GM18867 (cell line): Measurements from ENCODE around the gene LCN15.
"Not testable (repeated sequence)": the region's sequence is repeated elsewhere in the genome, so short reads cannot be mapped to it uniquely, and the experiment has no call there.

Source experiments
- ATAC-seq: cut with Tn5 transposase; IDR thresholded peaks from one replicate; pipeline ENCODE4 v1.9.1; 2021; ENCODE audit warnings: mild to moderate bottlenecking, moderate library complexity; ENCODE audit not compliant: unreplicated experiment

LCN15 gene

GRCh38 chr9:136794281-136794999 is 30.1 kb upstream of the LCN15 start:
- no peak for ATAC-seq

- ATAC-seq, result no peak
Observed at GRCh38 chr9:136793086-136793946, 29.0 kb upstream of the LCN15 start.

- ATAC-seq, result no peak
Observed at GRCh38 chr9:136792321-136793085, 28.2 kb upstream of the LCN15 start.

- peak; percentile 14 for ATAC-seq
Observed at GRCh38 chr9:136791516-136792276, 27.4 kb upstream of the LCN15 start.

GRCh38 chr9:136790640-136791515 is 26.6 kb upstream of the LCN15 start, which contains the start of gene TMEM141:
TSS of gene TMEM141 (plus strand) at chr9:136791344. CDS start at chr9:136791371, 27 bp downstream.
- ATAC-seq, result peak; percentile 82

- ATAC-seq, result no peak
Observed at GRCh38 chr9:136789523-136789937, 25.2 kb upstream of the LCN15 start.

- not testable (repeated sequence) for ATAC-seq
Observed at GRCh38 chr9:136788644-136789522, 24.6 kb upstream of the LCN15 start.

GRCh38 chr9:136787690-136788400 is 23.5 kb upstream of the LCN15 start:
- ATAC-seq, result no peak

GRCh38 chr9:136786983-136787382 is 22.7 kb upstream of the LCN15 start:
- ATAC-seq, result not testable (repeated sequence)

GRCh38 chr9:136786451-136786850 is 22.1 kb upstream of the LCN15 start:
- no peak for ATAC-seq

GRCh38 chr9:136785565-136786355 is 21.4 kb upstream of the LCN15 start:
- not testable (repeated sequence) for ATAC-seq

- no peak for ATAC-seq
Observed at GRCh38 chr9:136784997-136785361, 20.7 kb upstream of the LCN15 start.

GRCh38 chr9:136784249-136784996 is 20.1 kb upstream of the LCN15 start:
- no peak for ATAC-seq

GRCh38 chr9:136782452-136782851 is 18.1 kb upstream of the LCN15 start:
- ATAC-seq, result no peak

GRCh38 chr9:136779808-136780207 is 15.5 kb upstream of the LCN15 start:
- ATAC-seq, result no peak

- no peak for ATAC-seq
Observed at GRCh38 chr9:136777359-136777758, 13.0 kb upstream of the LCN15 start.
